ENCODE data around the gene SLC13A4. TPM values are rescaled to one million over a fixed set of nuclear protein-coding genes. Genes with fewer than 3 reads are reported as not detected.
"Not testable (repeated sequence)": the region's sequence is repeated elsewhere in the genome, so short reads cannot be mapped to it uniquely, and the experiment has no call there.

The SLC13A4 gene
- total and polyA plus RNA-seq, 3 experiments from 2014 or later = not detected

- Histone ChIP-seq H3K9me3 (ENCODE audit: low read length) (no peaks in the 10 kb centered on the region), H3K27ac (ENCODE audit: low read depth, low read length) (no peak overlapping the region), H3K4me3 (ENCODE audit: low read length) (no peak overlapping the region), H3K36me3 (ENCODE audit: insufficient read depth, low read length) (no peaks in the 10 kb centered on the region), H3K27me3 (ENCODE audit: insufficient read depth, low read length, poor library complexity, severe bottlenecking) (no peaks in the 10 kb centered on the region), H3K4me1 (ENCODE audit: insufficient read depth, low read length) (no peaks in the 10 kb centered on the region)
- H3K9me3 Mint-ChIP-seq = no peaks in the 10 kb centered on the region
- no peaks in the 10 kb centered on the region for H3K27me3 Mint-ChIP-seq
- no peak overlapping the region for H3K27ac Mint-ChIP-seq
- ChIA-PET CTCF (no interaction called here), POLR2A (no interaction called here)
- DNase-seq = no peak
- no peak overlapping the region for H3K4me3 Mint-ChIP-seq
- peaks cover 11 to 65% (median 22%) of the 10 kb centered on the region in 3 donors for H3K36me3 Mint-ChIP-seq
- H3K4me1 Mint-ChIP-seq = peaks cover 2 to 9% (median 4%) of the 10 kb centered on the region in 3 donors
Measured at GRCh38 chr7:135678612-135679575, 49.1 kb downstream of the SLC13A4 start.

GRCh38 chr7:135673360-135673706, 54.7 kb downstream of the SLC13A4 start:
- Histone ChIP-seq H3K27me3 (ENCODE audit: insufficient read depth, low read length, poor library complexity, severe bottlenecking) (no peaks in the 10 kb centered on the region), H3K4me3 (ENCODE audit: low read length) (no peak overlapping the region), H3K27ac (ENCODE audit: low read depth, low read length) (no peak overlapping the region), H3K4me1 (ENCODE audit: insufficient read depth, low read length) (no peaks in the 10 kb centered on the region), H3K36me3 (ENCODE audit: insufficient read depth, low read length) (no peaks in the 10 kb centered on the region), H3K9me3 (ENCODE audit: low read length) (no peaks in the 10 kb centered on the region)
- Mint-ChIP-seq H3K27ac (no peak overlapping the region), H3K9me3 (no peaks in the 10 kb centered on the region), H3K4me3 (no peak overlapping the region), H3K36me3 (peaks cover 8 to 62% (median 26%) of the 10 kb centered on the region in 3 donors), H3K4me1 (peaks cover 17 to 35% (median 35%) of the 10 kb centered on the region in 3 donors), H3K27me3 (no peaks in the 10 kb centered on the region)
- DNase-seq = no peak
- ChIA-PET POLR2A (no interaction called here), CTCF (interaction anchor here (1.5 to 2.1 kb wide), 2 partner anchors 11 kb away, joined by 3 to 16 read pairs; partner anchors contain the start of gene STMP1)

GRCh38 chr7:135672560-135673359, 55.2 kb downstream of the SLC13A4 start:
- DNase-seq = no peak
- H3K9me3 ChIP-seq (ENCODE audit: low read length) = no peaks in the 10 kb centered on the region
- ChIA-PET CTCF (interaction anchor here (1.5 to 2.1 kb wide), 2 partner anchors 10 to 12 kb away, joined by 3 to 16 read pairs; partner anchors contain the start of gene STMP1), POLR2A (no interaction called here)
- Mint-ChIP-seq H3K9me3 (no peaks in the 10 kb centered on the region), H3K36me3 (peaks cover 8 to 61% (median 22%) of the 10 kb centered on the region in 3 donors), H3K27me3 (no peaks in the 10 kb centered on the region), H3K4me1 (peaks cover 21 to 41% (median 39%) of the 10 kb centered on the region in 3 donors), H3K27ac (peak overlapping the region in 1 of 8 donors; percentile 55), H3K4me3 (no peak overlapping the region)
- H3K36me3 ChIP-seq (ENCODE audit: insufficient read depth, low read length) = no peaks in the 10 kb centered on the region
- no peak overlapping the region for H3K4me3 ChIP-seq (ENCODE audit: low read length)
- H3K4me1 ChIP-seq (ENCODE audit: insufficient read depth, low read length) = no peaks in the 10 kb centered on the region
- no peaks in the 10 kb centered on the region for H3K27me3 ChIP-seq (ENCODE audit: insufficient read depth, low read length, poor library complexity, severe bottlenecking)
- H3K27ac ChIP-seq (ENCODE audit: low read depth, low read length) = no peak overlapping the region

GRCh38 chr7:135670179-135670578, 57.8 kb downstream of the SLC13A4 start:
- Mint-ChIP-seq H3K9me3 (no peaks in the 10 kb centered on the region), H3K36me3 (peaks cover 4 to 48% (median 14%) of the 10 kb centered on the region in 3 donors), H3K27me3 (no peaks in the 10 kb centered on the region), H3K4me3 (no peak overlapping the region), H3K4me1 (peaks cover 33 to 61% (median 59%) of the 10 kb centered on the region in 3 donors), H3K27ac (no peak overlapping the region)
- CTCF ChIA-PET = interaction anchor here (0.9 to 1.8 kb wide), 3 partner anchors 8 to 25 kb away, joined by 3 to 9 read pairs (median 4); partner anchors contain the start of gene STMP1
- H3K27me3 ChIP-seq (ENCODE audit: insufficient read depth, low read length, poor library complexity, severe bottlenecking) = no peaks in the 10 kb centered on the region
- H3K36me3 ChIP-seq (ENCODE audit: insufficient read depth, low read length) = no peaks in the 10 kb centered on the region
- no peaks in the 10 kb centered on the region for H3K4me1 ChIP-seq (ENCODE audit: insufficient read depth, low read length)
- H3K27ac ChIP-seq (ENCODE audit: low read depth, low read length) = no peak overlapping the region
- H3K9me3 ChIP-seq (ENCODE audit: low read length) = no peaks in the 10 kb centered on the region
- H3K4me3 ChIP-seq (ENCODE audit: low read length) = no peak overlapping the region
- POLR2A ChIA-PET = no interaction called here
- DNase-seq = no peak

- DNase-seq = no peak
- no peak overlapping the region for H3K27ac ChIP-seq (ENCODE audit: low read depth, low read length)
- H3K4me1 ChIP-seq (ENCODE audit: insufficient read depth, low read length) = peaks cover under 1% of the 10 kb centered on the region
- no peaks in the 10 kb centered on the region for H3K9me3 ChIP-seq (ENCODE audit: low read length)
- H3K36me3 Mint-ChIP-seq = peaks cover 4 to 46% (median 13%) of the 10 kb centered on the region in 3 donors
- H3K36me3 ChIP-seq (ENCODE audit: insufficient read depth, low read length) = no peaks in the 10 kb centered on the region
- no peaks in the 10 kb centered on the region for H3K9me3 Mint-ChIP-seq
- no peaks in the 10 kb centered on the region for H3K27me3 ChIP-seq (ENCODE audit: insufficient read depth, low read length, poor library complexity, severe bottlenecking)
- H3K27ac Mint-ChIP-seq = no peak overlapping the region
- H3K4me3 ChIP-seq (ENCODE audit: low read length) = no peak overlapping the region
- ChIA-PET CTCF (interaction anchor here (0.9 kb wide), 1 partner anchor 12 kb away, joined by 4 read pairs; no protein-coding TSS in a partner anchor), POLR2A (no interaction called here)
- H3K4me1 Mint-ChIP-seq = peaks cover 37 to 65% (median 63%) of the 10 kb centered on the region in 3 donors
- no peak overlapping the region for H3K4me3 Mint-ChIP-seq
- no peaks in the 10 kb centered on the region for H3K27me3 Mint-ChIP-seq
Measured at GRCh38 chr7:135669774-135670173, 58.2 kb downstream of the SLC13A4 start.

GRCh38 chr7:135668852-135669395, 59.1 kb downstream of the SLC13A4 start:
- H3K9me3 ChIP-seq (ENCODE audit: low read length); H3K27me3 ChIP-seq (ENCODE audit: insufficient read depth, low read length, poor library complexity, severe bottlenecking); H3K4me3 ChIP-seq (ENCODE audit: low read length); H3K4me3 Mint-ChIP-seq; H3K9me3 Mint-ChIP-seq; POLR2A ChIA-PET; H3K4me1 ChIP-seq (ENCODE audit: insufficient read depth, low read length); DNase-seq; CTCF ChIA-PET; H3K27me3 Mint-ChIP-seq; H3K36me3 ChIP-seq (ENCODE audit: insufficient read depth, low read length); H3K27ac ChIP-seq (ENCODE audit: low read depth, low read length): not testable (repeated sequence)
- Mint-ChIP-seq H3K36me3 (peaks cover 4 to 38% (median 9%) of the 10 kb centered on the region in 3 donors), H3K27ac (peak overlapping the region in 1 of 8 donors; percentile 14), H3K4me1 (peaks cover 45 to 74% (median 72%) of the 10 kb centered on the region in 3 donors)

GRCh38 chr7:135667626-135668025, 60.4 kb downstream of the SLC13A4 start:
- H3K9me3 Mint-ChIP-seq; POLR2A ChIA-PET; H3K4me3 Mint-ChIP-seq; H3K27ac ChIP-seq (ENCODE audit: low read depth, low read length); CTCF ChIA-PET; DNase-seq; H3K4me3 ChIP-seq (ENCODE audit: low read length); H3K27me3 Mint-ChIP-seq; H3K9me3 ChIP-seq (ENCODE audit: low read length); H3K27ac Mint-ChIP-seq; H3K36me3 ChIP-seq (ENCODE audit: insufficient read depth, low read length); H3K27me3 ChIP-seq (ENCODE audit: insufficient read depth, low read length, poor library complexity, severe bottlenecking): not testable (repeated sequence)
- H3K36me3 Mint-ChIP-seq = peaks cover 4 to 28% (median 5%) of the 10 kb centered on the region in 3 donors
- H3K4me1 ChIP-seq (ENCODE audit: insufficient read depth, low read length) = peaks cover 21% of the 10 kb centered on the region
- H3K4me1 Mint-ChIP-seq = peaks cover 46 to 80% (median 72%) of the 10 kb centered on the region in 3 donors
